ENCODE data around the gene SCYL3. TPM values are rescaled to one million over a fixed set of nuclear protein-coding genes. Genes with fewer than 3 reads are reported as not detected.
A peak's percentile ranks its signal among the peaks of the same experiment; 100 is the strongest.

Gene SCYL3
- total and polyA plus RNA-seq, 7 experiments from 2014 or later, result 9.5 to 22.7 (median 17.3) TPM

GRCh38 chr1:169892927-169893644 is 610 bp downstream of the SCYL3 start:
- Mint-ChIP-seq H3K27me3 (peaks cover 0 to 14% (median 4%) of the 10 kb centered on the region in 5 donors), H3K36me3 (peaks cover 0 to 11% (median 8%) of the 10 kb centered on the region in 5 donors), H3K4me3 (peak overlapping the region; percentile 82 to 97 (median 92)), H3K4me1 (peaks cover 30 to 58% (median 53%) of the 10 kb centered on the region in 7 donors), H3K27ac (peak overlapping the region; percentile 88 to 100 (median 99)), H3K9me3 (no peaks in the 10 kb centered on the region)
- ChIA-PET CTCF (interaction anchor here (1.1 to 1.2 kb wide), 2 partner anchors 182 to 1592 kb away, joined by 3 read pairs; partner anchors contain the start of genes KIFAP3 and PRRC2C), POLR2A (interaction anchor here (0.8 to 2.8 kb wide), 16 partner anchors 10 to 1889 kb away, joined by 3 to 21 read pairs (median 4); partner anchors contain the start of genes BLZF1, FMO4, GORAB and KIFAP3)
- ATAC-seq, result no peak
- Histone ChIP-seq H3K9me3 (ENCODE audit: control insufficient read depth in 2 of 3, low read length in 3 of 3) (no peaks in the 10 kb centered on the region), H3K36me3 (ENCODE audit: control insufficient read depth in 2 of 3, insufficient read depth in 3 of 3, low read length in 3 of 3) (peaks cover 3 to 7% (median 4%) of the 10 kb centered on the region in 3 experiments), H3K4me1 (ENCODE audit: control insufficient read depth in 2 of 2, insufficient read depth in 2 of 2, low read length in 2 of 2) (peaks cover 25 to 28% of the 10 kb centered on the region in 2 donors), H3K27ac (ENCODE audit: low read depth, low read length) (peak overlapping the region; percentile 95), H3K27me3 (ENCODE audit: control insufficient read depth in 2 of 2, insufficient read depth in 2 of 2, low read length in 2 of 2) (no peaks in the 10 kb centered on the region), H3K4me3 (ENCODE audit: low read length) (peak overlapping the region; percentile 77)
- intact Hi-C loops (cut with micrococcal nuclease), result loop anchor here (1.0 to 10.0 kb wide), 16 partner anchors 99 to 1949 kb away; partner anchors contain the start of genes VAMP4 (in 2 of the 2), BLZF1 (in 1 of the 2), DNM3 (in 1 of the 2) and F5 (in 1 of the 2)
- peak in 2 of 9 donors; percentile 18 to 33 for DNase-seq

- H3K27me3 Mint-ChIP-seq, result peaks cover 0 to 10% (median 4%) of the 10 kb centered on the region in 5 donors
- peak overlapping the region; percentile 68 to 100 (median 94) for H3K27ac Mint-ChIP-seq
- CTCF ChIA-PET, result no interaction called here
- peaks cover 30 to 62% (median 54%) of the 10 kb centered on the region in 7 donors for H3K4me1 Mint-ChIP-seq
- H3K4me3 ChIP-seq (ENCODE audit: low read length), result peak overlapping the region; percentile 77
- H3K4me3 Mint-ChIP-seq, result peak overlapping the region; percentile 82 to 96 (median 91)
- H3K27me3 ChIP-seq (ENCODE audit: control insufficient read depth in 2 of 2, insufficient read depth in 2 of 2, low read length in 2 of 2), result no peaks in the 10 kb centered on the region
- peaks cover 6 to 11% (median 6%) of the 10 kb centered on the region in 3 experiments for H3K36me3 ChIP-seq (ENCODE audit: control insufficient read depth in 2 of 3, insufficient read depth in 3 of 3, low read length in 3 of 3)
- peak overlapping the region; percentile 95 for H3K27ac ChIP-seq (ENCODE audit: low read depth, low read length)
- intact Hi-C loops (cut with micrococcal nuclease), result loop anchor here (1.0 to 10.0 kb wide), 12 partner anchors 180 to 1950 kb away; partner anchors contain the start of genes BLZF1 (in 1 of the 2), DNM3 (in 1 of the 2), F5 (in 1 of the 2) and FMO4 (in 1 of the 2)
- peaks cover 25 to 28% of the 10 kb centered on the region in 2 donors for H3K4me1 ChIP-seq (ENCODE audit: control insufficient read depth in 2 of 2, insufficient read depth in 2 of 2, low read length in 2 of 2)
- POLR2A ChIA-PET, result interaction anchor here (0.8 to 2.1 kb wide), 5 partner anchors 12 to 182 kb away, joined by 3 to 7 read pairs (median 4); partner anchors contain the start of gene KIFAP3
- ATAC-seq (no peak), DNase-seq (no peak)
- H3K36me3 Mint-ChIP-seq, result peaks cover 0 to 15% (median 10%) of the 10 kb centered on the region in 5 donors
- H3K9me3 ChIP-seq (ENCODE audit: control insufficient read depth in 2 of 3, low read length in 3 of 3), result no peaks in the 10 kb centered on the region
- H3K9me3 Mint-ChIP-seq, result no peaks in the 10 kb centered on the region
Observed at GRCh38 chr1:169892176-169892926, 1.3 kb downstream of the SCYL3 start.

- H3K36me3 ChIP-seq (ENCODE audit: control insufficient read depth in 2 of 3, insufficient read depth in 3 of 3, low read length in 3 of 3), result peaks cover 6 to 13% (median 7%) of the 10 kb centered on the region in 3 experiments
- H3K27ac ChIP-seq (ENCODE audit: low read depth, low read length), result peak overlapping the region; percentile 95
- peak overlapping the region; percentile 64 to 96 (median 88) for H3K4me3 Mint-ChIP-seq
- H3K9me3 ChIP-seq (ENCODE audit: control insufficient read depth in 2 of 3, low read length in 3 of 3), result no peaks in the 10 kb centered on the region
- peak overlapping the region; percentile 68 to 100 (median 93) for H3K27ac Mint-ChIP-seq
- DNase-seq, result no peak
- peaks cover 0 to 7% (median 3%) of the 10 kb centered on the region in 5 donors for H3K27me3 Mint-ChIP-seq
- no peaks in the 10 kb centered on the region for H3K27me3 ChIP-seq (ENCODE audit: control insufficient read depth in 2 of 2, insufficient read depth in 2 of 2, low read length in 2 of 2)
- ChIA-PET POLR2A (interaction anchor here (0.6 to 0.9 kb wide), 3 partner anchors 20 to 183 kb away, joined by 3 to 5 read pairs (median 4); partner anchors contain the start of gene KIFAP3), CTCF (no interaction called here)
- peaks cover 30 to 67% (median 57%) of the 10 kb centered on the region in 7 donors for H3K4me1 Mint-ChIP-seq
- peak overlapping the region; percentile 21 for H3K4me3 ChIP-seq (ENCODE audit: low read length)
- no peaks in the 10 kb centered on the region for H3K9me3 Mint-ChIP-seq
- peaks cover 25 to 28% of the 10 kb centered on the region in 2 donors for H3K4me1 ChIP-seq (ENCODE audit: control insufficient read depth in 2 of 2, insufficient read depth in 2 of 2, low read length in 2 of 2)
- peaks cover 0 to 24% (median 13%) of the 10 kb centered on the region in 5 donors for H3K36me3 Mint-ChIP-seq
- intact Hi-C loops (cut with micrococcal nuclease), result loop anchor here (2.0 to 10.0 kb wide), 14 partner anchors 15 to 1951 kb away; partner anchors contain the start of genes DNM3 (in 1 of the 2), F5 (in 1 of the 2), FMO4 (in 1 of the 2) and METTL13 (in 1 of the 2)
- no peak for ATAC-seq
Observed at GRCh38 chr1:169891539-169891885, 2.2 kb downstream of the SCYL3 start.

GRCh38 chr1:169890761-169891538 is 2.7 kb downstream of the SCYL3 start:
- DNase-seq, result peak in 8 of 9 donors; percentile 30 to 62 (median 40)
- H3K4me3 ChIP-seq (ENCODE audit: low read length), result peak overlapping the region; percentile 21
- peak overlapping the region; percentile 95 for H3K27ac ChIP-seq (ENCODE audit: low read depth, low read length)
- Mint-ChIP-seq H3K27ac (peak overlapping the region; percentile 68 to 100 (median 93)), H3K9me3 (no peaks in the 10 kb centered on the region), H3K36me3 (peaks cover 0 to 29% (median 17%) of the 10 kb centered on the region in 5 donors), H3K27me3 (peaks cover 0 to under 1% (median 0%) of the 10 kb centered on the region in 5 donors), H3K4me3 (peak overlapping the region; percentile 64 to 96 (median 88)), H3K4me1 (peaks cover 30 to 71% (median 61%) of the 10 kb centered on the region in 7 donors)
- peaks cover 25 to 28% of the 10 kb centered on the region in 2 donors for H3K4me1 ChIP-seq (ENCODE audit: control insufficient read depth in 2 of 2, insufficient read depth in 2 of 2, low read length in 2 of 2)
- intact Hi-C loops (cut with micrococcal nuclease), result loop anchor here (2.0 to 10.0 kb wide), 14 partner anchors 14 to 1951 kb away; partner anchors contain the start of genes DNM3 (in 1 of the 2), F5 (in 1 of the 2), FMO4 (in 1 of the 2) and METTL13 (in 1 of the 2)
- H3K36me3 ChIP-seq (ENCODE audit: control insufficient read depth in 2 of 3, insufficient read depth in 3 of 3, low read length in 3 of 3), result peaks cover 6 to 19% (median 10%) of the 10 kb centered on the region in 3 experiments
- no peaks in the 10 kb centered on the region for H3K9me3 ChIP-seq (ENCODE audit: control insufficient read depth in 2 of 3, low read length in 3 of 3)
- ChIA-PET CTCF (no interaction called here), POLR2A (interaction anchor here (0.6 to 1.0 kb wide), 5 partner anchors 20 to 1118 kb away, joined by 3 to 5 read pairs (median 3); partner anchors contain the start of gene KIFAP3)
- H3K27me3 ChIP-seq (ENCODE audit: control insufficient read depth in 2 of 2, insufficient read depth in 2 of 2, low read length in 2 of 2), result no peaks in the 10 kb centered on the region
- peak; percentile 10 for ATAC-seq

GRCh38 chr1:169889871-169890270 is 3.8 kb downstream of the SCYL3 start:
- Histone ChIP-seq H3K4me3 (ENCODE audit: low read length) (no peak overlapping the region), H3K27ac (ENCODE audit: low read depth, low read length) (no peak overlapping the region), H3K36me3 (ENCODE audit: control insufficient read depth in 2 of 3, insufficient read depth in 3 of 3, low read length in 3 of 3) (peaks cover 6 to 22% (median 10%) of the 10 kb centered on the region in 3 experiments), H3K27me3 (ENCODE audit: control insufficient read depth in 2 of 2, insufficient read depth in 2 of 2, low read length in 2 of 2) (no peaks in the 10 kb centered on the region), H3K9me3 (ENCODE audit: control insufficient read depth in 2 of 3, low read length in 3 of 3) (no peaks in the 10 kb centered on the region), H3K4me1 (ENCODE audit: control insufficient read depth in 2 of 2, insufficient read depth in 2 of 2, low read length in 2 of 2) (peaks cover 25 to 28% of the 10 kb centered on the region in 2 donors)
- no peaks in the 10 kb centered on the region for H3K9me3 Mint-ChIP-seq
- intact Hi-C loops (cut with micrococcal nuclease), result loop anchor here (2.0 to 10.0 kb wide), 14 partner anchors 13 to 1952 kb away; partner anchors contain the start of genes DNM3 (in 1 of the 2), F5 (in 1 of the 2), FMO4 (in 1 of the 2) and METTL13 (in 1 of the 2)
- ChIA-PET CTCF (no interaction called here), POLR2A (interaction anchor here (1.0 to 1.6 kb wide), 2 partner anchors 25 to 1954 kb away, joined by 3 read pairs; partner anchors contain the start of gene DCAF6)
- ATAC-seq (no peak), DNase-seq (no peak)
- peaks cover 5 to 36% (median 21%) of the 10 kb centered on the region in 5 donors for H3K36me3 Mint-ChIP-seq
- H3K4me1 Mint-ChIP-seq, result peaks cover 30 to 77% (median 67%) of the 10 kb centered on the region in 7 donors
- H3K27ac Mint-ChIP-seq, result peak overlapping the region in 7 of 9 donors; percentile 37 to 100 (median 86)
- no peaks in the 10 kb centered on the region for H3K27me3 Mint-ChIP-seq
- peak overlapping the region in 5 of 10 donors; percentile 19 to 52 (median 37) for H3K4me3 Mint-ChIP-seq
